Hematopoietic multipotent progenitor cell treated with erythropoietin and hydrocortisone succinate and interleukin-3 and kit ligand, for 17 days (in vitro differentiated cells): ENCODE measurements around the gene PTPRM.

Source experiments
- DNase-seq: peaks from one replicate; pipeline ENCODE4 v3.0.0-alpha.2; 2015; ENCODE audit warnings: low spot score

PTPRM gene

GRCh38 chr18:8286303-8286702, 719.2 kb downstream of the PTPRM start:
- DNase-seq = no peak

GRCh38 chr18:8287196-8287885, 720.2 kb downstream of the PTPRM start:
- DNase-seq = no peak

- DNase-seq = no peak
These were observed 721.5 kb downstream of the PTPRM start for GRCh38 chr18:8288472-8289195.

- no peak for DNase-seq
These were observed 723.3 kb downstream of the PTPRM start for GRCh38 chr18:8290435-8290834.

- DNase-seq = no peak
These were observed 723.8 kb downstream of the PTPRM start for GRCh38 chr18:8290913-8291312.

GRCh38 chr18:8293184-8293583, 726.1 kb downstream of the PTPRM start:
- no peak for DNase-seq

GRCh38 chr18:8296886-8297616, 729.9 kb downstream of the PTPRM start:
- no peak for DNase-seq

GRCh38 chr18:8298186-8298585, 731.1 kb downstream of the PTPRM start:
- no peak for DNase-seq

GRCh38 chr18:8299054-8299980, 732.2 kb downstream of the PTPRM start:
- DNase-seq = no peak

- no peak for DNase-seq
These were observed 733.8 kb downstream of the PTPRM start for GRCh38 chr18:8300751-8301410.

GRCh38 chr18:8301427-8302172, 734.5 kb downstream of the PTPRM start:
- DNase-seq = no peak

- no peak for DNase-seq
These were observed 736.1 kb downstream of the PTPRM start for GRCh38 chr18:8303151-8303755.

GRCh38 chr18:8307960-8308359, 740.8 kb downstream of the PTPRM start:
- no peak for DNase-seq

GRCh38 chr18:8313043-8313442, 745.9 kb downstream of the PTPRM start:
- no peak for DNase-seq

GRCh38 chr18:8314124-8314523, 747.0 kb downstream of the PTPRM start:
- no peak for DNase-seq

- DNase-seq = no peak
These were observed 752.8 kb downstream of the PTPRM start for GRCh38 chr18:8319798-8320489.

- DNase-seq = no peak
These were observed 755.4 kb downstream of the PTPRM start for GRCh38 chr18:8322486-8322885.

GRCh38 chr18:8324343-8325065, 757.4 kb downstream of the PTPRM start:
- no peak for DNase-seq
